ENCODE measurements around the gene ABL1.
"Not testable (repeated sequence)": the region's sequence is repeated elsewhere in the genome, so short reads cannot be mapped to it uniquely, and the experiment has no call there.

Gene ABL1

GRCh38 chr9:130825809-130826208 lies 9.2 kb upstream of the ABL1 start:
- DNase-seq, result no peak

DNA sequence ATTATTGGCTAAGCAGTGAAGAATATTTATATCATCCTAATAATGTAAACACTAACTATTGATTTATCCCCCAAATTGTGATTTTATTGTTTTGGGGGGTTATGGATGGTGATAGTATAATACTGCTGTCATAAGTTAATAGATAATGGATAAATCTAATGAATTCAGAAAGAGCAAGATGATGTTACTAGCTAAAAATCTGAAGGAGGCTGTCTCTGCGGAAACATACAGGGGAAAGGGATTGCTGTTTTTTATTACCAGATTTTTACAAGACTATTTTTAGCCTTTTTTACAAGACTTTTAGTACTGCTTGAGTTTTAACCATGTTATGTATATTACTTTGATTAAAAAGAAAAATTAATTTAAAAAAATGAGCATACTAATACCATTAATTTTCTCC lies 5.3 kb upstream of the ABL1 start:
- no peak for DNase-seq

DNA sequence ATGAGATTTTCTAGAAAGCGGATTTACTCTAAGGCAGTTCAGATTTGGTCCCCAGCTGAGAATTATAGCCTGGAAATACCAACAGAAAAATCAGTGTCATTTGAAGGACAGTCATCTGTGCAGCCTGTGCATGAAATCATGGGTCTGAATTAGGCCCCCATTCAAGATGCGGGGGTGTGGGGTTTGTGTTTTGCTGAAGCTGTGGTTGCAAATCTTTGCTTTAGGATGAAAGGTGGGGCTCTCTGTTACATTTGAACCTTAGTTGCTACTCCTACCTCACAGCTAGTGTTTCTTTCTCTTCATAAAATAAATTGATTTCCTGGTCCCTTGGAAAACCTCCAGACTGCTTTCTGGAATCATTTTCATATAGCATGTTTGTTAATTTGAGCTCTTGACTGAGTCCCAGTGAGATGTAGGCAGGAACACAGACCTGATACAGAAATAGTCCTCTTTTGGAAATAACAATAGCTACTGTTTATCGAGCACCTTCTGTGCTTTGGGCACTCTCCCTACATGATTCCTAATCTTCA lies 4.8 kb upstream of the ABL1 start:
- no peak for DNase-seq

DNA sequence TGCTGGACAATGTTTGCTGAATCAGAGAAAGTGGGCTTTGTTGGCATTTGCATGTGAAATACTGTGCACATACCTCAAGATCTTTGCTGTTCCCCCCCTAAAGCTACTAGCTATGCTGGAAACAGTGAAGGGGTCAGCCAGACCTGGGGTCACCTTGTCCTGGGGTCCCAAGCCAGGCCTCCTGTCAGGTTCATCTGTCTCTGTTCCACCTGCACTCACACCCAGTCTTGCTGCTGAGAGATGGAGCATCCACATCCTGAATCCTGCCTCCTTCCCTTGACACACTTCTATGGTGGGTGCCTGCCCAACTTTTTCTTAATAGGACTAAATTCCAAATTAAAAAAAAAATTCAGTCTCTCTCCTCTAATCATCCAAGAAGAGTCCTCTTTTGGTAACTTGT lies 4.0 kb upstream of the ABL1 start:
- no peak for DNase-seq

DNA sequence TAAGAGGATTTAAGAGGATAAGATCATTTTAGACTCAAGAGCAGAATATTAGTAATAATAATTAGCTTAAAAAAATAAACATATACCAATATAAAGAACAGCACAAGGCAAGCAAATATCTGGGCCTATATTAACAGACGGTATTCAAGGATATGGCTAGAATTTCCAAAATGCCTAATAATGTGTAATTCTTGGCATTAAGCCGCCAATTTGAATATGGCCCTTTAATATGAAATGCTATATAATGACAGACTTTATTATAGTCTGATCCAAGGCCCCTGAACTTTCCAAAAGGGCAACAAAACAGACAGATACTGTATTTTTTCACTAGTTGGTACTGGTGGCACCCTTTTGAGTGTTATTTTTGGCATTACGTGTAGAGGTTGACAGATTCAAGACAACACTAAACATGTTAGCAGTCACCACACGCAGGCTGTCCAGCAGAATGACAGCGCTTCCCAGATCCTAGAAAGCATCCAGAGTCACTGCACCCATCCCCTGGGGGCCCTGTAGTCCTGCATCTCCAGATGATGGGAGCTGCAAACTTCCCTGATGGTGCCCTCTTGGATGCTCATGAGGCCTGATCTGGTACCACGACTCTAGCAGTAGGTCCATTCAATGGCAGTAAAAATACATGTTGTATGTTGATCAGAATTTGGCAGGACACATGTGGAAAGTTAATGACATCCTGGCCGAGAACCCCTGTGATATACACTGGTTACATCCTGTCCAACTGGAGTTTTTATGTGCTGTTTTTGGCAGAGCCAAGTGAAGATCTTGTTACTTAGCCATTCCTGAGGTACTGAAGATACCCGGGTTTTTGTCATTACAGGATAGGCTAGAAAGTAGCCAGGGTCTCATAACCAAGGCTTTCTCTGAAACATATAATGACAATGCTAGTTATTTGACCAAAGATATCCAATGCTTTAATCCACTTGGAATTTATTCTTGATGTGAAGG lies 1.7 kb upstream of the ABL1 start:
- no peak for DNase-seq

DNA sequence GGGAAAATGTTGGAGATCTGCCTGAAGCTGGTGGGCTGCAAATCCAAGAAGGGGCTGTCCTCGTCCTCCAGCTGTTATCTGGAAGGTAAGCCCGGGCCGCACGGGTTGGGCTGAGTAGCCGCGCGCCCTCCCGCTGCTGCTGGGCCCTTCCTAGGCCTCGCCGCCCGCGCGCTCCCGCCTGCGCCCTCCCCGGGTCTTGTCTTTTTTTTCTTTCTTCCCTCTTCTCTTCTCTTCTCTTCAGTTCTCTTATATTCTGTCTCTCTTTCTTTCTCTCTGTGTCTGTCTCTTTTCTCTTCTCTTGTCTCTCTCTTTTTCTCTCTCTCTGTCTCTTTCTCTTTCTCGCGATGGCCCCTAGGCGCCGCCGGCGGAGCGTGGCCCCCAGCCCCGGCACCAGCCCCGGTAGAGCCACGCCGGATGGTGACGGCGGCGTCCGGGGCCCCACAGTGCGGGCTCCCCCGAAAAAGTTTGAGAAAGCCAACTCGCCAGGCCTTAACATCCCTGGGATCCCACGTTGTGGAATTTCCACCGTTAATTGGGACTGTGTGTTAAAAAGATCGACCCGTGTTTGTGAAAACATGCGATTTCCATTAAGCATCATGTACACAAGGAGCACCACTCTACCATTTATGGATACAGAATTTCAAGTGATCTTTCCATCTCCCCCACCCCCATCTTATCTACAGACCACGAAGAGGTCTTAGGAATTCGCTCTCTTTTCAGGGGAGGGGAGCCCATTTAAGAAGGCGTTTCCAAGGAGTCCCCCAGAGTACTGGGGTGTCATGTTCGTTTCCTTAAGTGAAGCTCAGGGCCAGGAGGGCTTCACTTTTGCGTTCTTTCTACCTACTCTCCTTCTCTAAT lies 616 bp downstream of the ABL1 start:
- DNase-seq, result peak; percentile 1

DNA sequence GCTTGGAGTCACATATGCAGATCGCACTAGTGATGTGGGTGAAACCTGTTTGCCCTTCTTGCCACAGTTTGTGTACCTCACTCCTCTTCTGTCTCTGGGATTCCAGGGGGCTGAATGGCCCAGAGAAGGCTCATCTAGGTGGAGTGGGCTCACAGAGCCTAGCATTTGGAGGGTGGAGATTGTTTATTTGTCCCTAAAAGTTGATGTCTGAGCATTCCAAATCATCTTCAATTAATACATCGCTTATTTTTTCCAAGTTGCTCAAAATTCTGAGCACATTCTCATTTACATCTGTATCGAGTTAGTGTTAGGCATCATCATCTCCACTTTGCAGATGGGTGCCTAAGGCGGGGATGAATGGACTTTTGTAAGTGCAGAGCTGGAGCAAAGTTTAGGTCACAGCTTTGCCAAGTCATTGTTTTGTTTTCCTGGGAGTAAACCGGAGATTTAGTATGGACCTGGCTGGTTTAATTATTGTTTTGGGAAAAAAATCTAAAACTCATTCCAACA lies 2.0 kb downstream of the ABL1 start:
- DNase-seq, result no peak

DNA sequence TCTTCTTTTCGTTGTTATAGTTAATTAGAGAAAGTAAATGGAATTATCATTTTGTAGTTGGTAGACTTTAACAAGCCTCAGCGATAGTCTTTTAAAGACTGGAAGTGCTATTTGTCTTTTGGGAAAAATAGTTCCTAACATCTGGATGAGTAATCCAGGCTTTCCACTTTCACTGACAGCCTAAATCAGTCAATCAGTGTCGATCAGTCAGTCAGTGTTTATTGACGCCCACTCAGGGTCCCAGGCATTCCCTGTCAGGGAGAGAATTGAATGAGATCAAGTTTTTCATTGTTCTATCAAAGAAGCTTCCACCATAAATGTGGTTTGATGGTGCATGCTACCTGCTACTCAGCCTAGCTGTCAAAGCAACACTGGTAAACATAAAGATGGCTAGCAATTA lies 2.6 kb downstream of the ABL1 start:
- no peak for DNase-seq

DNA sequence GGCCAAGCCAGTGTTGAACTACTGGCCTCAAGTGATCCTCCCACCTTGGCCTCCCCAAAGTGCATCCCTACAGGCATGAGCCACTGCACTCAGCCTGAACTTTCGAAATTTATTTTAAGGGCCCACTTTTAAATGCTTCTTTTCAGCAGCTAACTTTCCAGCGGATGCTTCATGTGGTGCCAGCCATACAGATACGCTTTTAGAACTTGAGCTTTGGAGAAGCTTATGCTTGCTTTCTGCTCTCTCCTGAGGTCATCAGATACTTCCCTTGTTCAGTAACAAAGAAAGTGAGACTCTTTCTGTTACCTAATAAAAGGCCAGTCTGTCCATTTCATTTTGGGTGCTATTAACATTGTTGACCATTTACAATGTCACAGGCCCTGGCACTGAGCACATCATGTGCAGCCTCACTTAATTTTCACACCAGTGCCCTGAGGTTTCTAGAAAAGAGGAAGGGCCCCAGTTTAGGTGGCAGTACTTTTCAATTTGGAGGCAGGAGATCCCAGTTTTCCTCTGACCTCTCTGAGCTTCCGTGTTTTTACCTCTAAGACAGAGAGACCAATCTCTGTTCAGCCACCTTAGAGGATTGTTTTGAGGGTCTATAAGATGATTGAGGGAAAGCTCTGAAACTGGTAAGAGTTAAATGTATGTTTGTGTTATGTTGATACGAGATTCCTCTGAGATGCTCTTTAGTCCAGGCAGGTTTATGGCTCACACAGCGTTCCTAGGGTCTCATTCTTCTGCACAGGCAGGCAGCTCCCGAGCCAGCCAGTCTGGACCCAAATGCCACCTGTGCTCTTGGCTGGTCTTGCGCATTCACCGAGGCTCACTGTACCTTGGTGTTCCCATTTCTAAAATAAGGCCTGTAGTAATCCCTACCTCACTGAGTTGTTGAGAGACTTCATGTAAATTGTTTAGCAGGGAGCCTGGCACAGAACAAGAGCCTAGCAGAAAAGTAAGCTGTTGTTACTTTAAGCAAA lies 4.4 kb downstream of the ABL1 start:
- DNase-seq, result no peak

DNA sequence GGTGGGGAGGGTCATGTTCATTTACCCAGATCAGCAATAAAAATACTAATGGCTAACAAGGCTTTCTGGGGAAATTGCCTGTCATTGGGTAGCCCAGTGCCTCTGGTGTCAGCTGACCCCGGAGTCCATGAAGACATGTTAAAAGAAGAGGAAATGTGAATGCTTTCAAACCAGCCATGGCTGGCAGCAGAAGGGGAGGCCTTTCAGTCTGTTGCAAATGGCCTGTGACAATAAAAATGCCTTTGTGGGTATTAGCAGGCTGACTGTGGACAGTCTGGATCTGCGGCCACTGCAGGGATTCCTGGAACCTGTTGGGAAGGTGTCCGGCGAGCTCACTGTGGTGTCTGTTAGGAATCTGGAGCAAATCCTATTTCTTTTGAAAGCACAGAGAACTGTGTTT lies 7.5 kb downstream of the ABL1 start:
- no peak for DNase-seq

- no peak for DNase-seq
These were observed 8.2 kb downstream of the ABL1 start for GRCh38 chr9:130843049-130843908.

DNA sequence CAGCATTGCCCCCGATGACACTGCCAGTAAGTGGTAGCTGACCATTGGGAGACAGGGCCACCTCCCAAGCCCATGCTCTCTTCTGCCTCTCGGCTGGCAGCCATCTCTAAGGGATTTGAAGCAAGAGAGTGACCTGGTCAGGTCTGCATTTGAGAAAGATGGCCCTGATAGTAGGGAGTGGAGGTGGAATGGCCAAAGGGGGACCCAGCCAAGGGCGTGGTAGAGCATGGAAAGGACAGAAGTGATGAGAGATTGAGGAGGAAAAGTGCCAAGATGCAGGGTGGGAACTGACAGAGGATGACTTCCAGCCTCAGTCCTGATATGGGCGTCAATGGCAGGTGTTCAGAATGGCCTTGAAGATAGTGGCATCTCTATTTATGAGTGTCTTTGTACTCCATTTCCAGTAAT lies 9.0 kb downstream of the ABL1 start:
- DNase-seq, result no peak

DNA sequence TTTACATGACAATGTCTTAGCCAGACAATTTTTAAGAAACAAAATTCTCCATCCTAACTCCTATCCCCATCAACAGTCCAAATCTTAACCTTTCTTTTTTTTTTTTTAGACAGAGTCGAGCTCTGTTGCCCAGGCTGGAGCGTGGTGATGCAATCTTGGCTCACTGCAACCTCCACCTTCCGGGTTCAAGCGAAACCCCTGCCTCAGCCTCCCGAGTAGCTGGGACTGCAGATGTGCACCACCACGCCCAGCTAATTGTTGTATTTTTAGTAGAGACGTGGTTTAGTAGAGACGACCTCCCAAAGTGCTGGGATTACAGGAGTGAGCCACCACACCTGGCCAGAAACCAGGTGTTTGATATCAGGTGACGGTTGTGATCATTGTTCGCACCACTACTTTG lies 10.2 kb downstream of the ABL1 start:
- DNase-seq, result no peak

- DNase-seq, result no peak
These were observed 10.9 kb downstream of the ABL1 start for GRCh38 chr9:130845901-130846481.

- DNase-seq, result no peak
These were observed 11.6 kb downstream of the ABL1 start for GRCh38 chr9:130846487-130847305.

GRCh38 chr9:130847306-130848217 lies 12.5 kb downstream of the ABL1 start:
- no peak for DNase-seq

- not testable (repeated sequence) for DNase-seq
These were observed 13.5 kb downstream of the ABL1 start for GRCh38 chr9:130848514-130848913.

GRCh38 chr9:130849356-130849755 lies 14.3 kb downstream of the ABL1 start:
- DNase-seq, result no peak

DNA sequence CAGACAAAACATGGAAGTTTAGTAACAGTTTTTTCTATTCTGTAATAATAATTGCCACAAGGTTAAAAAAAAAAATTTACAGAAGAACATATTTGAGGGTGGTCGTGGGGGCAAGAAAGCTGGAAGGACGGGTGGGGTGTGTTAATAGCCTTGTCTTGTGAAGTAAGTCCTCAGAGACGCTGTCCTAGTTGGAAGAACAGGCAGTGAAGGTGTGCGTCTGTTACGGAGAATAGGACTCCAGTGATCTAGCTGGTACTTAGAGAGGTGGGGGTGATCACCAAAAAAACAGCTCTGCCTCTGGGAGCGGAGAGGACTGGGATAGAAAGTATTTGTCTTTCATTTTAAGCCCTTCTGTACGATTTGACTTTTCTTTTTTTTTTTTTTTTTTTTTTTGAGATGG lies 17.7 kb downstream of the ABL1 start:
- no peak for DNase-seq
